Fibroblast of lung (primary cell): ENCODE data around the gene HPS5. TPM values are rescaled to one million over a fixed set of nuclear protein-coding genes. Genes with fewer than 3 reads are reported as not detected.

ENCODE experiments used
- DNase-seq, 2 donors: peaks; one replicate each; pipeline versions ENCODE4 v3.0.0 to v3.0.0-alpha.2; 2010; ENCODE audit warnings: low read depth in 2 of 2
- H2AFZ ChIP-seq: 2 replicates; pipeline ENCODE4 v1.5.1; 2012; ENCODE audit warnings: low read length, control low read depth, inconsistent platforms
- H3K27ac ChIP-seq: 2 replicates; pipeline ENCODE4 v1.5.1; 2011; ENCODE audit warnings: low read length, control low read depth; ENCODE audit not compliant: insufficient read depth
- H3K27me3 ChIP-seq: 2 replicates; pipeline ENCODE4 v1.5.1; 2011; ENCODE audit warnings: mild to moderate bottlenecking, low read length; ENCODE audit not compliant: control insufficient read depth, insufficient read depth
- H3K36me3 ChIP-seq: 2 replicates; pipeline ENCODE4 v1.5.1; 2011; ENCODE audit warnings: low read length; ENCODE audit not compliant: control insufficient read depth, insufficient read depth
- H3K4me1 ChIP-seq: 2 replicates; pipeline ENCODE4 v1.5.1; 2011; ENCODE audit warnings: low read length; ENCODE audit not compliant: control insufficient read depth, insufficient read depth; ENCODE audit errors: extremely low read depth
- H3K4me2 ChIP-seq: 2 replicates; pipeline ENCODE4 v1.5.1; 2011; ENCODE audit warnings: low read length, control low read depth; ENCODE audit not compliant: insufficient read depth; ENCODE audit errors: extremely low read depth
- H3K4me3 ChIP-seq, 4 experiments: fragments of 200-600 bp in 1 of 4; sonication (generic) in 1 of 4; replicated peaks in 1 of 4; 2 replicates each; pipeline ENCODE4 v1.5.1; 2011 to 2016; ENCODE audit warnings: low read length in 4 of 4, low read depth in 3 of 4, mild to moderate bottlenecking in 3 of 4, control low read depth in 2 of 4, inconsistent platforms in 1 of 4, mixed read lengths in 1 of 4; ENCODE audit not compliant: insufficient read depth in 1 of 4; ENCODE audit errors: control extremely low read depth in 1 of 4
- H3K79me2 ChIP-seq: 2 replicates; pipeline ENCODE4 v1.5.1; 2012; ENCODE audit warnings: mild to moderate bottlenecking, low read length, inconsistent platforms; ENCODE audit not compliant: control insufficient read depth, insufficient read depth
- H3K9ac ChIP-seq: 2 replicates; pipeline ENCODE4 v1.5.1; 2011; ENCODE audit warnings: mild to moderate bottlenecking, low read length, control low read depth; ENCODE audit not compliant: insufficient read depth
- H3K9me3 ChIP-seq: 2 replicates; pipeline ENCODE4 v1.5.1; 2012; ENCODE audit warnings: low read depth, low read length; ENCODE audit not compliant: control insufficient read depth, insufficient read depth
- H4K20me1 ChIP-seq: 2 replicates; pipeline ENCODE4 v1.5.1; 2011; ENCODE audit warnings: low read length; ENCODE audit not compliant: control insufficient read depth, insufficient read depth; ENCODE audit errors: extremely low read depth
- CTCF ChIP-seq, 2 donors: IDR thresholded peaks in 1 of 2; conservative IDR thresholded peaks in 1 of 2; 1 replicate in 1 of 2; 2 replicates in 1 of 2; pipeline ENCODE4 v1.5.1; 2011 to 2012; ENCODE audit warnings: low read length in 2 of 2, control low read depth in 1 of 2, inconsistent platforms in 1 of 2, low read depth in 1 of 2, mild to moderate bottlenecking in 1 of 2
- EZH2 ChIP-seq: IDR thresholded peaks from 2 replicates; pipeline ENCODE4 v1.5.1; 2012; ENCODE audit warnings: low read length, control low read depth, mild to moderate bottlenecking; ENCODE audit errors: missing control alignments
- polyA minus RNA-seq: library from RNA; depleted of rRNA, polyadenylated mRNA; stranded (reverse); fragments of >200 nt; gene quantifications from 2 replicates; pipeline ENCODE4 v1.2.3, GENCODE V29; 2011; ENCODE audit warnings: low replicate concordance
- polyA plus RNA-seq, 2 donors: library from polyadenylated mRNA; depleted of rRNA in 1 of 2; stranded (reverse) in 1 of 2; unstranded in 1 of 2; fragments of >200 nt; gene quantifications; 2 replicates each; pipeline ENCODE4 v1.2.1, GENCODE V29; 2011 to 2012; ENCODE audit warnings: missing spikeins in 1 of 2
- total RNA-seq: library from RNA; depleted of rRNA; stranded (reverse); fragments of >200 nt; gene quantifications from 2 replicates; pipeline ENCODE4 v1.2.1, GENCODE V29; 2014

The HPS5 gene
- total RNA-seq = 43.1 and 44.1 TPM in 2 replicates
- polyA plus RNA-seq = 15.0 and 15.6 TPM in 2 replicates
- 10.2 and 10.6 TPM in 2 replicates for polyA plus RNA-seq (2012)
- polyA minus RNA-seq = 13.7 and 15.6 TPM in 2 replicates

GRCh38 chr11:18321969-18322711 lies at the start of gene HPS5, which contains the start of gene GTF2H1:
TSS of gene HPS5 (minus strand) at chr11:18322140. CDS start at chr11:18317858, 4,282 bp downstream.
TSS of gene GTF2H1 (plus strand) at chr11:18322567. CDS start at chr11:18333075, 10,508 bp downstream.
- no peaks in the 10 kb centered on the region for H3K36me3 ChIP-seq
- TF ChIP-seq CTCF (conservative IDR thresholded peaks at IDR 0.05 in 1 of 2, IDR thresholded peaks at IDR 0.05 in 1 of 2; ENCODE audit: low read depth in 1 of 2, low read length in 2 of 2) (no peak), EZH2 (no peak)

GRCh38 chr11:18371279-18371678 lies 49.3 kb upstream of the HPS5 start:
- Histone ChIP-seq H2AFZ (no peak overlapping the region), H3K9ac (no peak overlapping the region), H3K27me3 (no peaks in the 10 kb centered on the region), H3K4me3 (no peak overlapping the region), H3K4me2 (no peak overlapping the region), H3K9me3 (no peaks in the 10 kb centered on the region), H3K36me3 (no peaks in the 10 kb centered on the region), H3K79me2 (no peaks in the 10 kb centered on the region), H3K4me1 (no peaks in the 10 kb centered on the region), H3K27ac (no peak overlapping the region), H4K20me1 (no peaks in the 10 kb centered on the region)
- TF ChIP-seq EZH2 = no peak
- TF ChIP-seq CTCF (conservative IDR thresholded peaks at IDR 0.05 in 1 of 2, IDR thresholded peaks at IDR 0.05 in 1 of 2; ENCODE audit: low read depth in 1 of 2, low read length in 2 of 2) = no peak
- DNase-seq = peak in 1 of 2 donors; percentile 64

More at GRCh38 chr11:18321969-18322711, at the start of gene HPS5, which contains the start of gene GTF2H1:
- H3K4me2 ChIP-seq = peak within 1 kb of the TSS; percentile 81
- H3K27me3 ChIP-seq = no peaks in the 10 kb centered on the region
- peak within 1 kb of the TSS; percentile 96 for H2AFZ ChIP-seq
- no peaks in the 10 kb centered on the region for H4K20me1 ChIP-seq
- peak; percentile 98 to 99 for DNase-seq
- peaks cover 67% of the 10 kb centered on the region for H3K79me2 ChIP-seq
- peak within 1 kb of the TSS; percentile 71 to 100 (median 86) for H3K4me3 ChIP-seq
- H3K27ac ChIP-seq = peak within 1 kb of the TSS; percentile 100
- H3K9me3 ChIP-seq = no peaks in the 10 kb centered on the region
- peak within 1 kb of the TSS; percentile 100 for H3K9ac ChIP-seq
- H3K4me1 ChIP-seq = peaks cover 7% of the 10 kb centered on the region

- Histone ChIP-seq H3K4me1 (no peaks in the 10 kb centered on the region), H3K27ac (no peak overlapping the region), H3K9me3 (no peaks in the 10 kb centered on the region), H3K36me3 (peaks cover 1% of the 10 kb centered on the region), H4K20me1 (no peaks in the 10 kb centered on the region), H3K79me2 (no peaks in the 10 kb centered on the region), H3K9ac (no peak overlapping the region), H3K27me3 (no peaks in the 10 kb centered on the region), H3K4me2 (no peak overlapping the region), H3K4me3 (no peak overlapping the region), H2AFZ (no peak overlapping the region)
- TF ChIP-seq EZH2 (no peak), CTCF (conservative IDR thresholded peaks at IDR 0.05 in 1 of 2, IDR thresholded peaks at IDR 0.05 in 1 of 2; ENCODE audit: low read depth in 1 of 2, low read length in 2 of 2) (no peak)
- DNase-seq = no peak
These were observed 47.5 kb upstream of the HPS5 start for GRCh38 chr11:18369398-18369797.
